Stimulated activated naive CD8-positive, alpha-beta T cell treated with anti-CD3 and anti-CD28 coated beads, Interleukin-15, Interleukin-2, amounts not matched to agents 100 ng/mL and 50 ng/mL, for 24 hours (primary cell): ENCODE results near the gene NCKAP5.

Source experiments
- H3K27ac Mint-ChIP-seq: one replicate; pipeline ENCODE4 v1.8.0; 2021; ENCODE audit warnings: mild to moderate bottlenecking, mixed read lengths
- H3K27me3 Mint-ChIP-seq: one replicate; pipeline ENCODE4 v1.8.0; 2021; ENCODE audit warnings: mixed read lengths
- H3K36me3 Mint-ChIP-seq: one replicate; pipeline ENCODE4 v1.8.0; 2021; ENCODE audit warnings: low read depth, mixed read lengths
- H3K4me1 Mint-ChIP-seq: one replicate; pipeline ENCODE4 v1.8.0; 2021; ENCODE audit warnings: low read depth, mixed read lengths
- H3K4me3 Mint-ChIP-seq: one replicate; pipeline ENCODE4 v1.8.0; 2021; ENCODE audit warnings: mild to moderate bottlenecking, mixed read lengths
- H3K9me3 Mint-ChIP-seq: one replicate; pipeline ENCODE4 v1.8.0; 2021; ENCODE audit warnings: mixed read lengths

The NCKAP5 gene

GRCh38 chr2:132697556-132698205, 870.6 kb downstream of the NCKAP5 start:
- Mint-ChIP-seq H3K36me3 (no peaks in the 10 kb centered on the region), H3K4me1 (no peaks in the 10 kb centered on the region), H3K27me3 (no peaks in the 10 kb centered on the region), H3K27ac (no peak overlapping the region), H3K4me3 (no peak overlapping the region), H3K9me3 (peaks cover 7% of the 10 kb centered on the region)

GRCh38 chr2:132692816-132693215, 875.4 kb downstream of the NCKAP5 start:
- H3K9me3 Mint-ChIP-seq: peaks cover 11% of the 10 kb centered on the region
- no peak overlapping the region for H3K4me3 Mint-ChIP-seq
- H3K27me3 Mint-ChIP-seq: no peaks in the 10 kb centered on the region
- no peaks in the 10 kb centered on the region for H3K36me3 Mint-ChIP-seq
- H3K4me1 Mint-ChIP-seq: no peaks in the 10 kb centered on the region
- no peak overlapping the region for H3K27ac Mint-ChIP-seq

GRCh38 chr2:132691556-132691955, 876.7 kb downstream of the NCKAP5 start:
- H3K27me3 Mint-ChIP-seq: no peaks in the 10 kb centered on the region
- H3K27ac Mint-ChIP-seq: no peak overlapping the region
- H3K4me3 Mint-ChIP-seq: no peak overlapping the region
- no peaks in the 10 kb centered on the region for H3K4me1 Mint-ChIP-seq
- peaks cover 11% of the 10 kb centered on the region for H3K9me3 Mint-ChIP-seq
- H3K36me3 Mint-ChIP-seq: no peaks in the 10 kb centered on the region

DNA sequence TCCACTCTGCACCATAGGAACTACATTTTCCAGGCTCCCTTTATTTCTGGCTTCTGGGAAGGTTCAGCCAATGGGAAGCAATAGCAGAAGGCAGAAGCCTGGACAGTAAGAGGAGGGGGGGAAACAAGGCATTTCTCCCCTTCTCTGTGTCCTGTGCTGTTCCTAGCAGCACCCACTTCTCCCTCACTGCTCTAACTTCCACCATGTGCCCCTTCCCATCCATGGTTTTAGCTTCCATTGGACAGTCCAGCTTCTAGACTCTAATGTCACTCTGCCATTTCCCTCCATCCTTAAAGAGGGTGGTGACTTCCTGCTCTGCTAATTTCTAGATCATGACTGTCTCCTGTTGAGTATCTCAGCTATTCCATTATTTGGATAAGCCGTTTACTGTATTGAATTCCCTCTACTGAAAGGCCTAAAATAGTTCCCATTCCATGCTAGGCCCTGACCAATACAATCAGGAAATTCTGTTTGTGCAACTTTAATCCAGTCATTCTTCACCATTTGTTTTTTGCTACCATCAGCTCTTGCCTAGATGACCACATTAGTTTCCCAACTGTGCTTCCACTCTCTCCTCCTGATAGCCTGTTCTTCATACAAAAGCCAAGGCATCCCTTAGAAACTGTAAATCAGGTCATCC, 877.5 kb downstream of the NCKAP5 start:
- H3K27me3 Mint-ChIP-seq: no peaks in the 10 kb centered on the region
- peaks cover 11% of the 10 kb centered on the region for H3K9me3 Mint-ChIP-seq
- no peak overlapping the region for H3K27ac Mint-ChIP-seq
- no peaks in the 10 kb centered on the region for H3K4me1 Mint-ChIP-seq
- no peak overlapping the region for H3K4me3 Mint-ChIP-seq
- no peaks in the 10 kb centered on the region for H3K36me3 Mint-ChIP-seq

DNA sequence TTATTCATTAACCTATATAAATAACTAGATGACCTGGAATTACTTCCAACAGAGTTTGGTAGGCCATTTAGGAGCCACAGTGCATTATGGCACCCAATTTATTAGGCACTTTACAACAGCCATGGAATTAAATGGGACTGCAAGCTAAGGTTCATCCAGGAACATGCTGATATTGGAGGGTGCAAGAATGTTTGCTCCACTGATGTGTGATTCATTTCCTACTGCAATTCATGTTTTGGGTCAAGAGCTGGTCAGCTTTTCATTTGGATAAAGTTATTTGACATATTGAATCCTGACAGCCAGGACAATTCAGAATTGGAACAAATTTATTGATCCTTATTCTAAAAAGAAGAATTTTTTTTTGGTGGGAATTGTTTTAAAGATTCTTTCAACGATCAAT, 886.5 kb downstream of the NCKAP5 start:
- H3K27me3 Mint-ChIP-seq: peaks cover 3% of the 10 kb centered on the region
- no peak overlapping the region for H3K27ac Mint-ChIP-seq
- peaks cover 1% of the 10 kb centered on the region for H3K9me3 Mint-ChIP-seq
- no peaks in the 10 kb centered on the region for H3K36me3 Mint-ChIP-seq
- H3K4me1 Mint-ChIP-seq: no peaks in the 10 kb centered on the region
- H3K4me3 Mint-ChIP-seq: no peak overlapping the region

DNA sequence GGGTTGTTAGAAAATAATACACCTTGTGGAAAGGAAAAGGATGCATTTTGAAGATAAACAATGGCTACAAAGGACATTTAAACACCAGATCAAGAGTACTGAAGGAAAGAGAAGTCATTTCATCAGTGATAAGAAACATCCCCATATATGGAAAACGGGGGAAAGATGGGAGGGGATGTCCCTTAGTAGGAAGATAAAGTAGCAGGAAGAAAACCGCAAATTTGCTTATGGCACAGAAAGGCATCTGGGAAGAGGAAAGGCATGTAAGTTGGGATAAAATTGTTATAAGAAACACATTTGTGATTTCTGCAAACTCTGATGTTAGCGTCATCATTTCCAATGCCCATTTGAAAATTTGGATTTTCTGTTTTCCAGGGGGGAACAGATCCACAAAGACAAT, 887.7 kb downstream of the NCKAP5 start:
- no peak overlapping the region for H3K4me3 Mint-ChIP-seq
- no peaks in the 10 kb centered on the region for H3K36me3 Mint-ChIP-seq
- no peak overlapping the region for H3K27ac Mint-ChIP-seq
- peaks cover 6% of the 10 kb centered on the region for H3K27me3 Mint-ChIP-seq
- peaks cover 4% of the 10 kb centered on the region for H3K9me3 Mint-ChIP-seq
- no peaks in the 10 kb centered on the region for H3K4me1 Mint-ChIP-seq

GRCh38 chr2:132678483-132678882, 889.8 kb downstream of the NCKAP5 start:
- Mint-ChIP-seq H3K27ac (no peak overlapping the region), H3K27me3 (peaks cover 14% of the 10 kb centered on the region), H3K36me3 (no peaks in the 10 kb centered on the region), H3K4me3 (no peak overlapping the region), H3K9me3 (peaks cover 4% of the 10 kb centered on the region), H3K4me1 (no peaks in the 10 kb centered on the region)

- H3K4me1 Mint-ChIP-seq: no peaks in the 10 kb centered on the region
- H3K9me3 Mint-ChIP-seq: peaks cover 4% of the 10 kb centered on the region
- H3K36me3 Mint-ChIP-seq: no peaks in the 10 kb centered on the region
- peaks cover 18% of the 10 kb centered on the region for H3K27me3 Mint-ChIP-seq
- no peak overlapping the region for H3K4me3 Mint-ChIP-seq
- no peak overlapping the region for H3K27ac Mint-ChIP-seq
These were observed 890.6 kb downstream of the NCKAP5 start for GRCh38 chr2:132677661-132678060.

DNA sequence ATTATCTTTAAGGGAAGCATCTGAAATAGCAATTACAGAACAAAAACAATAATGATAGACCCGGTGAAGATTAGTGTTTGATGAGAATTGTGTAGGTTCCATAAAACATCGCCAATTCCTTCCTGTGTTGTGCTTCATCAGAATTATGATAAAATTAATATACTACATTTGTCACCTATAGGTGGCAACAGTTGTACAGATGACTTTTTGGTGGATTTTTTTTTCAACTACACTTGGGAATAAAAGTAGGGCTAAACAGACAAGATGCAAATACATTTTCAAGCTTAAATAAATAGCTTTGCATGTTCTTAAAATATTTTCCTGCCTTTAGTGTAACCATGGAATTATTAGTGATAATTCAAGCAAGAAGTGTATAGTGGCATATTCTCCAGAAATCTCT, 891.3 kb downstream of the NCKAP5 start:
- H3K4me3 Mint-ChIP-seq: no peak overlapping the region
- H3K27me3 Mint-ChIP-seq: peaks cover 22% of the 10 kb centered on the region
- H3K4me1 Mint-ChIP-seq: no peaks in the 10 kb centered on the region
- no peaks in the 10 kb centered on the region for H3K36me3 Mint-ChIP-seq
- H3K9me3 Mint-ChIP-seq: peaks cover 4% of the 10 kb centered on the region
- no peak overlapping the region for H3K27ac Mint-ChIP-seq

DNA sequence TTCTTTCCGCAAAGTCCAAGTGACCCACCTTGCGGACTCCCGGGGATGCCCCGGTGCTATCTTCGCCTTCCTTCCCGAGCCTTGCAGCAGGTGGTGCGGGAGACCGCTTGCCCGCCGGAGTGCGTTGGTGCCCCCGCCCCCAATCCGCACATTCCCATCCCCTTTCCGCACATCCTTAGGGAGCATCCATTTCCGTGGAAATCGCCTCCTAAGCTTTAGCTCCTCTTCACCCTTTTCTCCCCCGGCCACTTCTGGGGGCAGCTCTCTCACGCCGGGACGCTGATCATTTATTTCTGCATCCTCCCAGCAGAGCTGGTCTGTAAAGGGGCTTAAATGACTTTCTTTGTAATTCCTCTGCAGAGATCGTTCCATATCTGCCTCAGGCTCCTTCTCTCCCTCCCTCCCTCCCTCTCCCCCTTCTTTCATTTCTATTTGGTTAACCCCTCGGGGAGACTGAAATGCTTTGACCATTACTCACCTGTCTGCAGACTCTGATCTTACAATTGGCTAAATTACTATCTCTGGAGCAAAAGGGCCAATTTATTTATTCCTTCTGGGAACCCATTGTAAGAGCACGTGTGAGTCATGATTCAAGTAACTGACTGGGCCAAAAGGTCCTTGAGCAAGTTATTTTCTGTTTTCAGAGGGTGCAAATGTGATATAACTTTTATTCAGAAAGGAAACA, 897.0 kb downstream of the NCKAP5 start:
- Mint-ChIP-seq H3K27ac (no peak overlapping the region), H3K27me3 (peaks cover 46% of the 10 kb centered on the region), H3K36me3 (no peaks in the 10 kb centered on the region), H3K4me1 (peaks cover 5% of the 10 kb centered on the region), H3K9me3 (no peaks in the 10 kb centered on the region), H3K4me3 (no peak overlapping the region)

DNA sequence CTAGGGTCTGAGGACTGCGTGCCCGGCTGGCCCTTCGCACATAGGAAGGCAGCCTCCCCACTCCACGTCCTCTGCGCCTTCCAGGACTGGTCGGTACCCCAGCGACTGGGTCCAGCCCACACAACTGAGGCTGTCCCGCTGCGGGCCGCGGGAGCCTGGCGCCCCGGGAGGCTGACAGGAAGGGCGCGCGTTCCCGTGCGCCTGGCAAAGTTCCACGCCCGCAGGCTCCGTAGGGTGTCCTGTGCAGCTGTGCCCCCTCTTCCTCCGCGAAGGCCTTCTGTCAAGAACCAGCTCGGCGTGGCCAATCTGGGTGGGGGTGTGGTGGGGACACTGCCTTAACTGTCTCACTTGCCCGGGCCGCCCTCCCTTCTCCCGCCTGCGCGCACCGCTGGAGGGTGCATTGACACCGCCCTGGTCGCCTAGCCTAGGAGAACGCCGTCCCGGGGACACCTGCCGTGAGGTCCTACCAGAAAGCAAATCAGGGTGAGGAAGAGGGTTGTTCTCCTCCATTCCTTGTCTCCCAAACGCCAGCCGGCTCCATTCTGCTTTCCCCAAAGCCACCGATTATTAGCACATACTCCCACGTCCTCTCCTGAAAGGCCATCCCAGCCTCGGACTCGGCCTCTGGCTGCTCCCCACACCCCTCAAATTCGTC, 897.6 kb downstream of the NCKAP5 start:
- peaks cover 5% of the 10 kb centered on the region for H3K4me1 Mint-ChIP-seq
- H3K27ac Mint-ChIP-seq: no peak overlapping the region
- peaks cover 49% of the 10 kb centered on the region for H3K27me3 Mint-ChIP-seq
- no peaks in the 10 kb centered on the region for H3K9me3 Mint-ChIP-seq
- H3K36me3 Mint-ChIP-seq: no peaks in the 10 kb centered on the region
- no peak overlapping the region for H3K4me3 Mint-ChIP-seq

GRCh38 chr2:132669908-132670495, 898.3 kb downstream of the NCKAP5 start, which contains the start of gene LYPD1:
Gene LYPD1, minus strand, starts transcription at chr2:132670205. Its CDS starts 273 bp downstream, at chr2:132669932.
- H3K27me3 Mint-ChIP-seq: peaks cover 53% of the 10 kb centered on the region
- peaks cover 5% of the 10 kb centered on the region for H3K4me1 Mint-ChIP-seq
- H3K36me3 Mint-ChIP-seq: no peaks in the 10 kb centered on the region
- H3K9me3 Mint-ChIP-seq: no peaks in the 10 kb centered on the region
- no peak within 1 kb of the TSS for H3K4me3 Mint-ChIP-seq
- no peak within 1 kb of the TSS for H3K27ac Mint-ChIP-seq

- H3K4me1 Mint-ChIP-seq: peaks cover 5% of the 10 kb centered on the region
- H3K9me3 Mint-ChIP-seq: no peaks in the 10 kb centered on the region
- peaks cover 52% of the 10 kb centered on the region for H3K27me3 Mint-ChIP-seq
- H3K36me3 Mint-ChIP-seq: no peaks in the 10 kb centered on the region
- no peak overlapping the region for H3K27ac Mint-ChIP-seq
- H3K4me3 Mint-ChIP-seq: no peak overlapping the region
These were observed 899.0 kb downstream of the NCKAP5 start for GRCh38 chr2:132668987-132669907.
